NCI-H2107 treated with DMSO at 0.1 percent for 48 hours (cell line): Measurements from ENCODE around the gene ACADVL.

ENCODE experiments used
- DNase-seq: peaks from one replicate; lab custom pipeline; 2025; ENCODE audit not compliant: unreplicated experiment; lab: John Stamatoyannopoulos, UW

Gene ACADVL

GRCh38 chr17:7216242-7217112 is 3.3 kb upstream of the ACADVL start:
- no peak for DNase-seq

DNA sequence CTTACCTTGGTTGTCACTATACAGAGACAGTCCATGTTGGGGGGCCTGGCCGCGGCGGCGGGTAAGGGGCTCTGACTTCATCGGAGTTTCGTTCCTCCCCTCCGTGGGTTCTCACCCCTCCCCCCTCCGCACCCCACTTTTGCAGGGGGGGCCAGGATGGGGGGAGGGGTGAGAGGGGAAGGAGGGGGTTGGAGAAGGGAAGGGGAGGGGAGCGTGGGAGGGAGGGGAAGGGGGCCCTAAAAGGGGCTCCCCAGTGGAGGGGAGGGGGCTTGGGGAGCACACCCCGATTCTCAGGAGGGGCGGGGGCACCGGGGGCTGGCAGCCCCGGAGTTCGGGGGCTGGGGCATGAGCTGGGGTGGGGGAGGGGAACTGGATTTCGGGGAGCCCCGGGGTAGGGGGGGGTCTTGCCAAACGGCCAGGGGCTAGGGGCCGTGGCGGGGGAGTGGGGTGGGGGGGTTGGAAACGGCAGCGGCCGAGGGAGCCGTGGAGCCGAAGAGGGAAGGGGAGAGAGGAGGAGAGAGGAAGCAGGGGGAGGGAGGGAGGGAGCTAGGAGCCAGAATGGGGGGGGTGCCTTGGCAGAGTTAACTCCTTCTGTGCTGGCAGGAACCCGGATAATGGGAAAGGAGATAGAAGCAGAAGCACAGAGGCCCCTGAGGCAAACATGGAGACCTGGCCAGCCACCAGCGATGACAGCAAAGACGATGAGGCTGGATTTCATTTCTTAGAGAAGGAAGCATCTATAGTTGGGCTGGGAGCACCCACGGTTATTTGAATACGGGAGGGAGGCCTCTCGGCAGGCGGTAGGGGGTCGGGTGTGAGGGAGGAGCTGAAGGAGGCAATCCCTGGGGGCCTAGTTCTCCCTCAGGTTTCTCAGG is 2.4 kb upstream of the ACADVL start:
- no peak for DNase-seq

- no peak for DNase-seq
Measured at GRCh38 chr17:7218166-7218565, 1.6 kb upstream of the ACADVL start.

DNA sequence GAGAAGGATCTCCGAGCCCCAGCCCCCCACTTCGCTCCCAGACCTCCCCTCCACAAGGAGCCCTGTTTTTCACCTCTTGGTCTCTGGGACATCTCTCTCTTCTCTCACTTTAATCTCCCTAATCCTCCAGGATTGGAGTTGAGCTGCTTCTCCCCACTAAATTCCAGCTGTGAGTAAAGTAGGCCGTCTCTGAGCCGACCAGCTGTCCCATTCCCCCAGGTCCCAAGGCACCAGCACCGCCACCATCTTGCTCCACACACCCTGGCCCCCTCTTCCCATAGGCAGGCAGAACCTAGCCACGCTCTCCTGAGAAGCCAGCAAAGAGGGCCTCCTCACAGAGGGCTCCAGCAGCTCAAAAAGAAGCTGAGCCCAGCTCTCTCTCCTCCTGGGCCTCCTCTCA is 980 bp upstream of the ACADVL start:
- DNase-seq, result no peak

GRCh38 chr17:7219229-7219811 is 418 bp upstream of the ACADVL start:
- no peak for DNase-seq

- no peak for DNase-seq
Measured at GRCh38 chr17:7220593-7221277, 997 bp downstream of the ACADVL start.

DNA sequence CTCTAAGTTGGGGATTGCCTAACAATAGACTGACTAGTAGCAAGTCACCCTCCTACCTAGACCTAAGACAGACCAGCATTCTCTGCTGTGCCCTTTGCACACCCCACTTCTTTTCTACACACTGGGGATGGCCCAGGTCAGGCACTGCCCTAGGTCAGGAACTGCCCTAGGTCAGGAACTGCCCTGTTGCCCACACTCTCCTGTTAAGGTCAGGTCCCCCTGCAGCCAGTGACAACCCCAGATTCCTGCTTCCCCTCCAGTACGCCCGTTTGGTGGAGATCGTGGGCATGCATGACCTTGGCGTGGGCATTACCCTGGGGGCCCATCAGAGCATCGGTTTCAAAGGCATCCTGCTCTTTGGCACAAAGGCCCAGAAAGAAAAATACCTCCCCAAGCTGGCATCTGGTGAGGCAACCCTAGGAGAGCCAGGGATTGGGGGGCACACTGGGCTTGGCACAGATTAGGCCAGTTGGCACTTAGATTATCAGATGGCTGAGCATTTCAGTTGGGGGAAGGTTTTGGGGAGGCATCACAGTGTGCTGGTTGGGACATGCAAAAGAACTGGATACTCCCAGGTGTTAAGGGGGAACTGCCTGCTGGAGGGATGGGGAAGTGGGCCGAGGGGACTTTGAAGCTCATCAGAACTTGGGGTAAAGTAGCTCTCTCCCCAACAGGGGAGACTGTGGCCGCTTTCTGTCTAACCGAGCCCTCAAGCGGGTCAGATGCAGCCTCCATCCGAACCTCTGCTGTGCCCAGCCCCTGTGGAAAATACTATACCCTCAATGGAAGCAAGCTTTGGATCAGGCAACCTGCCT is 1.7 kb downstream of the ACADVL start:
- no peak for DNase-seq

DNA sequence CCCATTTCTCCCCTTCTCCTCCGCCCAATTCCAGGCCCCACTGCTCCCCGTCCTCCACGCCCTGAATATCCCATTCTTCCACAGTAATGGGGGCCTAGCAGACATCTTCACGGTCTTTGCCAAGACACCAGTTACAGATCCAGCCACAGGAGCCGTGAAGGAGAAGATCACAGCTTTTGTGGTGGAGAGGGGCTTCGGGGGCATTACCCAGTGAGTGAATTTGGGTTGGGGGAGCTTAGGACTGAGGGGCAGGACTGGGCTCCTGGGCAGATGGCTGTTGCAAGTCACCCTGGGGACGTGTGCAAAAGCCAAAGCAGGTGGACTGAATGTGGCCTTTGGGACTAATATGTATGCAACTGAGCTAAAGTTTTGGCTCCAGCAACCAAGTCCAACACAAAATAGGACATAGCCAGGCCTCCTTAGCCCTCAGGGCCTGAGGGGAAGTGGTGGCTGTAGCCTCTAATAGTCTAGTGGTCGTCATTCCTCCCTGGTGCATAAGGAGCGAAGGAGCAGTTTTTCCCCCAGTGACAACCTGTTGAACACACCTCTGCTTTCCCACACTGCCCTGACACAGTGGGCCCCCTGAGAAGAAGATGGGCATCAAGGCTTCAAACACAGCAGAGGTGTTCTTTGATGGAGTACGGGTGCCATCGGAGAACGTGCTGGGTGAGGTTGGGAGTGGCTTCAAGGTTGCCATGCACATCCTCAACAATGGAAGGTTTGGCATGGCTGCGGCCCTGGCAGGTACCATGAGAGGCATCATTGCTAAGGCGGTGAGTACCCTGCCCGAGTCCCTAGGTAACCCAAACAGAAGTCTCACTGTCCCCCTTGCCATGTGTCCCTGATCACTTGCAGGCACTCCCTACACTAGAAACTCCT is 2.6 kb downstream of the ACADVL start:
- DNase-seq, result no peak

DNA sequence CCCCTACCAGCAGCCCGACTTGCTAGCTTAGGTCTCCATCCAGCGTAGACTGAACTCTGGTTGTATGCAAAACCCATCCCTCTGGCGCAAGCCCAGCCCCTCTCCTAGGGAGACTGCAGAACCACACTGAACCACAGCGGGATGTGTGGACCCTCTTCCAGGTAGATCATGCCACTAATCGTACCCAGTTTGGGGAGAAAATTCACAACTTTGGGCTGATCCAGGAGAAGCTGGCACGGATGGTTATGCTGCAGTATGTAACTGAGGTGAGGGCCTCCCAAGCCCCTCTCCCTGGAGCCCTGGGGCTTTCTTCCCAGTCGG is 3.2 kb downstream of the ACADVL start:
- DNase-seq, result no peak

DNA sequence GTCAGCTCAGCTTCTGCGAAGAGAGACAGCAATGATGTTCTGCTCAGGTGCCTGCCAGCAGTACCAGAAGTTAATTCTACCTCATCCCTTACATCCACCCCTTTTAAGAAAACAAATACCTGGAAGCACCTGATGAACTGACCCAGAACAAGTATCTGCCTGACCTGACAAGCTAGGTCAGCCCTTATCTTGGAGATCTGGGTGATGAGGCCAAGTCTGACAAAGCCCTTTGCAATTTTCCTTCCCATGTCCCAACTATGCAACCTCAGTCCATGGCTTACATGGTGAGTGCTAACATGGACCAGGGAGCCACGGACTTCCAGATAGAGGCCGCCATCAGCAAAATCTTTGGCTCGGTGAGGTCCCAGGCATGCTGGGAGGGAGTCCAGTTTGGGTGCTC is 3.6 kb downstream of the ACADVL start:
- DNase-seq, result no peak

- DNase-seq, result no peak
Measured at GRCh38 chr17:7224110-7224509, 4.4 kb downstream of the ACADVL start.

DNA sequence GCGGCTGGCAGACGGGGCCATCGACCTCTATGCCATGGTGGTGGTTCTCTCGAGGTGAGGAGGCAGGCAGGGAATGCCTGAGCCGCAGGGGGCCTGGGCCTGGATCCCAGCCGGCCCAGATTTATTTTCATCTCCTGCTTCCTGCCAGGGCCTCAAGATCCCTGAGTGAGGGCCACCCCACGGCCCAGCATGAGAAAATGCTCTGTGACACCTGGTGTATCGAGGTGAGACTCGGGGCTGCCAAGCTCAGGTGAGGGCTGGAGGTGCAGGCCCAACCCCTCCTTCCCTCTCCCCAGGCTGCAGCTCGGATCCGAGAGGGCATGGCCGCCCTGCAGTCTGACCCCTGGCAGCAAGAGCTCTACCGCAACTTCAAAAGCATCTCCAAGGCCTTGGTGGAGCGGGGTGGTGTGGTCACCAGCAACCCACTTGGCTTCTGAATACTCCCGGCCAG is 4.9 kb downstream of the ACADVL start:
- no peak for DNase-seq

- DNase-seq, result no peak
Measured at GRCh38 chr17:7225711-7226331, 6.1 kb downstream of the ACADVL start.

DNA sequence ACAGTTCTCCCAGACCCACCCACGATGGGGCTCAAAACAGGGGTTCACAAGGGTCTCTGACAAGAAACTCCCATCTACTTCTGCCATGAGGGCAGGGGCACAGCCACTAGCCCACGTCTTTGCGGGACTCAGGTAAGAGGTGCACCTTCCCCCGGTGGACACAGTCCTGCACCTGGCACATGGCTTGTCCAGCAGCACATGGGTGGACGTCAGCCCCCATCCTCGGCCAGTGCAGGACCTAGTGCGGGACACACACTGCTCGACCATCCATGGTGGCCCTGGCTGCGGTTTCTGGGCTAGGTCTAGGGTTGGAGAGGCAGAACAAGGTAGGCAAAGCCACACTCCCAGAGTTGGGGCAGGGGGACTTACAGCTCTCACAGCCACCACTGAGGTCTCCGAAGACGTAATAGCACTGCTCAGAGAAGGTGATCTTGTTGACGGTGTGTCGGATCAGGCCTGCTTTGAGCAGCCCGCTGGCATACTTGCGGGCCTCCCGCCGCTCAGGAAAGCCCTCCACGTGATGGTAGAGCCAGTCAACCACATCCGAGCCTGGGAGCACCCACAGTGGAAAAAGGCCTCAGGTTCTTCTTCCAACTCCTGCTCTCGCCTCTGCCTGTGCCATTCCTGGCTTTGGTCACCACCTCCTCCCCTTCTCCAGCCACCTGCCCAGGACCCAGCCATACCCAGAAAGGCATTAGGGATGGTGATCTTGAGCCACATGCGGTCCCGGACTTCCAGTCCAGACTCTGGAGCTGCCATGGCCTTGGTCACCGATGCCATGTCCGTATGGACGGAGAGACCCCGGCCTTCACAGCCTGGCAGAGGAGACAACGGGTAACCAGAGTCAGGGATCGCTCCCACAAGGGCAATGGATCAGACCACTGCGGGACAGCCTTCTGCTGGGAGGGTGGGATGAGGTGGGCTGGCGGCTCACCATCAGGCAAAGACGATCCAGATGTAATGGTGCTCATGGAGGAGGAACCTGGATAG is 7.3 kb downstream of the ACADVL start:
- no peak for DNase-seq

DNA sequence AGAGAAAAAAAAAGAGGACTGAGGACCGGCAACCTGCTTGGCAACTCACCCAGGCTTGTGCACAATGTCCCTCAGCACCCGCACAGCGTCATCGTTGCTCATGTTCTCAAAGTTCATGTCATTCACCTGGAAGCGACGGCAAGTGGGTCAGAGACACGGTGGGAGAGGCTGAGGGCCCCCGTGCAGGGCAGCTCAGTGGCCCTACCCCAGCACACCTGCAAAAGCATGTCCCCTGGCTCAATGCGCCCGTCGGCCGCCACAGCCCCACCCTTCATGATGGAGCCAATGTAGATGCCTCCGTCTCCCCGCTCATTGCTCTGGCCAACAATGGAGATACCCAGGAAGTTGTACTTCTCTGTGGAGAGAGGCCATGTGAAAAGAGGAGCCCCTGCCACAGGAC is 9.2 kb downstream of the ACADVL start:
- DNase-seq, result no peak

DNA sequence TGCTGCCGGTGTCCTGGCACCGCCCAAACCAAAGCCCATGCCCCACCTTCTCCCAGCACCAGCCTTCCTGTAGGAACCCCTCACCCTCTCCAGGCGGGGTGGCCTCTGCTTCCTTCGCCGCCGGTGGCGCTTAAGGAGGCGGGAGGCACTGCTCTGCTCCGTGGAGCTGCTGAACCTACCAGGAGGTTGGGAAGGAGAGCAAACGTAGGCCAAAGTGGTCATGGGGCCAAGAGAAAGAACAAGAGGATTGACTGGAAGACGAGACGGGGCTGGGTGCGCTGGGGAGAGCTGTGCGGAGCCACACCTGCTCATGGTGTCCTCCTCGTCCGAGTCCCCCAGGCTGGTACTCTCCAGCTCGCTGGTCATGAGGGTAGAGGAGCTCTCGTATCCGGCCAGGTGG is 9.8 kb downstream of the ACADVL start:
- no peak for DNase-seq

DNA sequence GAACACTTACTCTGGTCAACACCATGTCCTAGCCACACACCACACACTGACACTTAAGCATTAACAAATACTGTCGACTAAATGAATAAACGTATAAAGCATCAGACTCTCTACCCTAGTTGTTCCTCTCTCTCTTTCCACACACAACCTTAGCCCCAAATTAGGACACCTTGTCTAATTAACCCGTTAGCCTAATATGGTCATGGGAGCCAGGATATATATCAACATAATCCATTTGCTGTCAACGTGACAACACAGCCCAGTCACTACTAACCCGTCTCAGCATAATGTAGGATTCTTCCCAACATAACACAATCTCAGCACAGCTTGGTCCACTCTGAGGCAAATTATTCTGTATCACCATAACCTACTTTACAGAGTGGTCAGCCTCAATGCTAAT is 12.4 kb downstream of the ACADVL start:
- DNase-seq, result no peak

GRCh38 chr17:7233701-7234082 is 14.0 kb downstream of the ACADVL start:
- DNase-seq, result no peak
